Psoas muscle (tissue), 8 donors: Measurements from ENCODE around the gene SPRYD3. TPM values are rescaled to one million over a fixed set of nuclear protein-coding genes. Genes with fewer than 3 reads are reported as not detected.

Experiments
- ATAC-seq, 4 donors: fragments of 200-7000 bp; cut with Tn5 transposase; one replicate each; pipeline ENCODE4 v1.9.1; 2020; ENCODE audit warnings: moderate library complexity in 3 of 4, mild to moderate bottlenecking in 2 of 4
- DNase-seq, 2 donors: peaks; one replicate each; pipeline ENCODE4 v3.0.0-alpha.2; 2020
- H3K27ac ChIP-seq: fragments of 200-600 bp; one replicate; pipeline ENCODE4 v1.8.0; 2022
- H3K27me3 ChIP-seq, 3 donors: fragments of 200-600 bp in 1 of 3; one replicate each; pipeline versions ENCODE4 v1.6.1 to v1.8.0; 2013 to 2022; ENCODE audit warnings: low read length in 2 of 3, mild to moderate bottlenecking in 2 of 3, moderate library complexity in 1 of 3; ENCODE audit not compliant: insufficient read depth in 3 of 3
- H3K36me3 ChIP-seq, 2 donors: fragments of 200-600 bp in 1 of 2; one replicate each; pipeline versions ENCODE4 v1.6.1 to v1.8.0; 2013 to 2022; ENCODE audit warnings: low read depth in 1 of 2, mild to moderate bottlenecking in 1 of 2, moderate library complexity in 1 of 2; ENCODE audit not compliant: insufficient read depth in 1 of 2
- H3K4me1 ChIP-seq: fragments of 200-600 bp; one replicate; pipeline ENCODE4 v1.8.0; 2022
- H3K4me3 ChIP-seq: fragments of 200-600 bp; one replicate; pipeline ENCODE4 v1.8.0; 2022; ENCODE audit warnings: mild to moderate bottlenecking
- H3K9me3 ChIP-seq: fragments of 200-600 bp; one replicate; pipeline ENCODE4 v1.8.0; 2022
- CTCF ChIP-seq: fragments of 200-600 bp; IDR thresholded peaks from one replicate; pipeline ENCODE4 v1.8.0; 2022; ENCODE audit warnings: antibody characterized with exemption
- WGBS, 3 donors: extraction: QIAGEN DNeasy Blood & Tissue Kit; methylation state at CpG; one replicate each; pipeline versions ENCODE4 v1.1.6 to v1.1.7; 2013; 5-methylcytosine and 5-hydroxymethylcytosine counted together
- intact Hi-C, 2 donors: fragments of 100-400 bp; cut with DNase I; formaldehyde crosslinking; loops; one replicate each; pipeline versions ENCODE4 v1.11.0 to v1.14.2; 2022
- polyA plus RNA-seq, 3 donors: library from polyadenylated mRNA; stranded (reverse); fragments of 200-250 nt; gene quantifications; one replicate each; pipeline ENCODE4 v1.2.3, GENCODE V29; 2013
- total RNA-seq, 4 donors: library from RNA; stranded (reverse); fragmentation: NEBNext Ultra II Directional in 2 of 4; extraction: Animal tissue kit (Norgen Biotek cat#: 25700) in 2 of 4; gene quantifications; one replicate each; pipeline versions ENCODE4 v1.2.1 to v1.2.4, GENCODE V29; 2021 to 2023
- donor health status: healthy with polysubstance abuse.
- donor health status: DM: no; HTN: no; CAD: no; lungs with moderate emphysema.
- donor health status: Bipolar disorder and iron deficiency.
- donor health status: healthy.
- donor health status: DM: yes; HTN: yes; CAD: no.
- donor health status: DM: no; HTN: no; CAD: no.
- donor health status: DM: no; HTN: no; CAD: no.
- donor health status: DM: yes; HTN: yes; CAD: no.

Gene SPRYD3
- total and polyA plus RNA-seq, 7 donors: 16.5 to 49.1 (median 21.8) TPM

- peaks cover 0 to 97% of the 10 kb centered on the region in 2 donors for H3K36me3 ChIP-seq
- WGBS, 3 donors: 85 to 88% (median 86%) methylated on average over 12 to 17 of the region's 17 CpGs
- no peak for TF ChIP-seq CTCF
- H3K4me1 ChIP-seq: peaks cover 20% of the 10 kb centered on the region
- H3K27me3 ChIP-seq: no peaks in the 10 kb centered on the region
- intact Hi-C loops: no loop called here
- no peak overlapping the region for H3K4me3 ChIP-seq
- H3K9me3 ChIP-seq: no peaks in the 10 kb centered on the region
- peak overlapping the region; percentile 55 for H3K27ac ChIP-seq
- peak in 1 of 2 donors; percentile 12 for DNase-seq
- no peak for ATAC-seq
Measured at GRCh38 chr12:53060064-53060720, 19.0 kb downstream of the SPRYD3 start.

GRCh38 chr12:53059434-53060063, 19.6 kb downstream of the SPRYD3 start:
- DNase-seq: peak; percentile 21 to 64
- Histone ChIP-seq H3K9me3 (no peaks in the 10 kb centered on the region), H3K4me3 (no peak overlapping the region), H3K27me3 (no peaks in the 10 kb centered on the region), H3K36me3 (peaks cover 0 to 97% of the 10 kb centered on the region in 2 donors), H3K4me1 (peaks cover 27% of the 10 kb centered on the region), H3K27ac (peak overlapping the region; percentile 24)
- no peak for TF ChIP-seq CTCF
- intact Hi-C loops: no loop called here
- no peak for ATAC-seq
- 88 to 93% (median 89%) methylated on average over 21 to 24 of the region's 24 CpGs for WGBS, 3 donors

- Histone ChIP-seq H3K4me3 (no peak overlapping the region), H3K4me1 (peaks cover 34% of the 10 kb centered on the region), H3K36me3 (peaks cover 0 to 90% of the 10 kb centered on the region in 2 donors), H3K9me3 (no peaks in the 10 kb centered on the region), H3K27ac (no peak overlapping the region), H3K27me3 (no peaks in the 10 kb centered on the region)
- ATAC-seq (no peak), DNase-seq (peak; percentile 31 to 57)
- TF ChIP-seq CTCF: no peak
- intact Hi-C loops: no loop called here
- WGBS, 3 donors: 69 to 76% (median 73%) methylated on average over 31 to 35 of the region's 35 CpGs
Measured at GRCh38 chr12:53058674-53059433, 20.3 kb downstream of the SPRYD3 start.

GRCh38 chr12:53057816-53058500, 21.2 kb downstream of the SPRYD3 start:
- H3K27me3 ChIP-seq: no peaks in the 10 kb centered on the region
- no peak for ATAC-seq
- no peak for TF ChIP-seq CTCF
- peaks cover 0 to 84% of the 10 kb centered on the region in 2 donors for H3K36me3 ChIP-seq
- no peak overlapping the region for H3K27ac ChIP-seq
- WGBS, 3 donors: 84 to 86% (median 86%) methylated on average over 13 of the region's 13 CpGs
- H3K4me3 ChIP-seq: no peak overlapping the region
- intact Hi-C loops: no loop called here
- peaks cover 42% of the 10 kb centered on the region for H3K4me1 ChIP-seq
- H3K9me3 ChIP-seq: no peaks in the 10 kb centered on the region
- DNase-seq: peak in 1 of 2 donors; percentile 12
